IMR-90 (cell line): ENCODE results near the gene RGS7BP. TPM values are rescaled to one million over a fixed set of nuclear protein-coding genes. Genes with fewer than 3 reads are reported as not detected.

Experiments used
- ATAC-seq: fragments of 200-7000 bp; cut with Tn5 transposase; 2 replicates; pipeline ENCODE4 v1.9.1; 2020; ENCODE audit warnings: low read depth, mild to moderate bottlenecking, moderate library complexity
- BruUV-seq: library from RNA; stranded (reverse); fragments of 400-500 nt; replicated peaks from 2 replicates; lab custom pipeline; 2021; lab: Mats Ljungman, UMichigan
- CTCF ChIA-PET: fragments of 300-600 bp; formaldehyde crosslinking; extraction: SDS; loops from one replicate; lab custom pipeline; 2021; ENCODE audit warnings: antibody characterized with exemption; lab: Yijun Ruan, JAX
- POLR2A ChIA-PET: fragments of 300-600 bp; sonication (Branson Sonifier 250); formaldehyde crosslinking; loops from one replicate; lab custom pipeline; 2022; ENCODE audit warnings: antibody characterized with exemption; ENCODE audit not compliant: unreplicated experiment; lab: Charles Lee
- DNase-seq: peaks from one replicate; pipeline ENCODE4 v3.0.0; 2013
- H2AFZ ChIP-seq: replicated peaks from 2 replicates; pipeline ENCODE3; 2013; ENCODE audit warnings: low read length, mild to moderate bottlenecking; ENCODE audit not compliant: poor library complexity
- H2AK5ac ChIP-seq: 2 replicates; pipeline ENCODE4 v1.6.1; 2013; ENCODE audit warnings: low read depth, low read length, inconsistent platforms
- H2AK9ac ChIP-seq: replicated peaks from 2 replicates; pipeline ENCODE3; 2013; ENCODE audit warnings: mild to moderate bottlenecking, low read depth, low read length, moderate library complexity; ENCODE audit not compliant: poor library complexity
- H2BK120ac ChIP-seq: 2 replicates; pipeline ENCODE4 v1.6.1; 2013; ENCODE audit warnings: low read depth, low read length, inconsistent platforms
- H2BK15ac ChIP-seq: 3 replicates; pipeline ENCODE4 v1.6.1; 2013; ENCODE audit warnings: low read depth, low read length, inconsistent platforms
- H2BK20ac ChIP-seq: 2 replicates; pipeline ENCODE4 v1.6.1; 2013; ENCODE audit warnings: low read depth, mild to moderate bottlenecking, inconsistent platforms, low read length, moderate library complexity
- H2BK5ac ChIP-seq: 2 replicates; pipeline ENCODE4 v1.6.1; 2013; ENCODE audit warnings: mild to moderate bottlenecking, low read depth, low read length, inconsistent platforms; ENCODE audit not compliant: poor library complexity, severe bottlenecking
- H3K14ac ChIP-seq: replicated peaks from 2 replicates; pipeline ENCODE4 v1.6.1; 2013; ENCODE audit warnings: low read depth, low read length, inconsistent platforms
- H3K18ac ChIP-seq: 2 replicates; pipeline ENCODE4 v1.6.1; 2013; ENCODE audit warnings: low read depth, low read length, control low read depth
- H3K23ac ChIP-seq: 2 replicates; pipeline ENCODE4 v1.6.1; 2013; ENCODE audit warnings: low read depth, low read length, inconsistent platforms
- H3K27ac ChIP-seq: 2 replicates; pipeline ENCODE4 v1.5.1; 2013; ENCODE audit warnings: mild to moderate bottlenecking, control low read depth, low read length; ENCODE audit not compliant: insufficient read depth
- H3K27me3 ChIP-seq: 2 replicates; pipeline ENCODE4 v1.6.1; 2013; ENCODE audit warnings: low read length; ENCODE audit not compliant: control insufficient read depth, insufficient read depth
- H3K36me3 ChIP-seq: 2 replicates; pipeline ENCODE4 v1.6.1; 2013; ENCODE audit warnings: low read length, mixed read lengths; ENCODE audit not compliant: control insufficient read depth, insufficient read depth
- H3K4ac ChIP-seq: 2 replicates; pipeline ENCODE4 v1.6.1; 2013; ENCODE audit warnings: low read depth, low read length, inconsistent platforms
- H3K4me1 ChIP-seq: 2 replicates; pipeline ENCODE4 v1.6.1; 2013; ENCODE audit warnings: low read length, mixed read lengths; ENCODE audit not compliant: control insufficient read depth, insufficient read depth
- H3K4me2 ChIP-seq: 2 replicates; pipeline ENCODE4 v1.6.1; 2013; ENCODE audit warnings: low read depth, mild to moderate bottlenecking, control low read depth, low read length, moderate library complexity
- H3K4me3 ChIP-seq: 2 replicates; pipeline ENCODE4 v1.5.1; 2013; ENCODE audit warnings: low read depth, mild to moderate bottlenecking, control low read depth, low read length, moderate library complexity; ENCODE audit not compliant: insufficient read depth
- H3K56ac ChIP-seq: 2 replicates; pipeline ENCODE4 v1.6.1; 2013; ENCODE audit warnings: low read length, inconsistent platforms; ENCODE audit not compliant: insufficient read depth; ENCODE audit errors: extremely low read depth
- H3K79me1 ChIP-seq, 2 experiments: 2 replicates each; pipeline ENCODE4 v1.6.1; 2013; ENCODE audit warnings: low read length in 2 of 2, inconsistent platforms in 1 of 2, low read depth in 1 of 2
- H3K9ac ChIP-seq: 2 replicates; pipeline ENCODE4 v1.6.1; 2013; ENCODE audit warnings: low read depth, low read length, control low read depth
- H3K9me1 ChIP-seq: 2 replicates; pipeline ENCODE4 v1.6.1; 2013; ENCODE audit warnings: low read length, inconsistent platforms; ENCODE audit not compliant: insufficient read depth
- H3K9me3 ChIP-seq: 2 replicates; pipeline ENCODE4 v1.6.1; 2013; ENCODE audit warnings: low read length; ENCODE audit not compliant: control insufficient read depth, insufficient read depth
- H4K20me1 ChIP-seq: 2 replicates; pipeline ENCODE4 v1.6.1; 2013; ENCODE audit warnings: low read length, inconsistent platforms; ENCODE audit not compliant: insufficient read depth
- H4K5ac ChIP-seq: 2 replicates; pipeline ENCODE4 v1.6.1; 2013; ENCODE audit warnings: mild to moderate bottlenecking, low read depth, low read length, control low read depth
- H4K8ac ChIP-seq, 2 experiments: 2 replicates each; pipeline ENCODE4 v1.6.1; 2013; ENCODE audit warnings: low read depth in 2 of 2, low read length in 2 of 2, control low read depth in 1 of 2, inconsistent platforms in 1 of 2
- H4K91ac ChIP-seq: 2 replicates; pipeline ENCODE4 v1.6.1; 2013; ENCODE audit warnings: low read depth, low read length, inconsistent platforms; ENCODE audit not compliant: insufficient read depth
- BHLHE40 ChIP-seq: fragments of 150-350 bp; IDR thresholded peaks from 2 replicates; pipeline ENCODE4 v1.6.1; 2016; ENCODE audit warnings: mild to moderate bottlenecking, low read depth, low read length
- CEBPB ChIP-seq: IDR thresholded peaks from 2 replicates; pipeline ENCODE4 v1.6.1; 2012; ENCODE audit warnings: low read depth, low read length, improper control_type of control experiment
- CTCF ChIP-seq: conservative IDR thresholded peaks from 2 replicates; pipeline ENCODE4 v1.5.1; 2012; ENCODE audit warnings: mild to moderate bottlenecking, low read depth, low read length, improper control_type of control experiment
- ELK1 ChIP-seq: fragments of 150-350 bp; IDR thresholded peaks from 2 replicates; pipeline ENCODE4 v1.6.1; 2016; ENCODE audit warnings: low read depth, mild to moderate bottlenecking, low read length, moderate library complexity, borderline replicate concordance
- FOS ChIP-seq: fragments of 150-350 bp; IDR thresholded peaks from 2 replicates; pipeline ENCODE4 v1.6.1; 2016; ENCODE audit warnings: low read depth, low read length
- MAFK ChIP-seq: IDR thresholded peaks from 2 replicates; pipeline ENCODE4 v1.6.1; 2012; ENCODE audit warnings: low read depth, low read length, improper control_type of control experiment
- MAZ ChIP-seq: IDR thresholded peaks from 2 replicates; pipeline ENCODE4 v1.6.1; 2012; ENCODE audit warnings: low read depth, mild to moderate bottlenecking, low read length, improper control_type of control experiment, moderate library complexity, borderline replicate concordance
- MXI1 ChIP-seq: IDR thresholded peaks from 2 replicates; pipeline ENCODE4 v1.6.1; 2012; ENCODE audit warnings: low read depth, mild to moderate bottlenecking, low read length, moderate library complexity, borderline replicate concordance
- RAD21 ChIP-seq: IDR thresholded peaks from 2 replicates; pipeline ENCODE4 v1.6.1; 2012; ENCODE audit warnings: low read length, improper control_type of control experiment
- RCOR1 ChIP-seq: IDR thresholded peaks from 2 replicates; pipeline ENCODE4 v1.6.1; 2012; ENCODE audit warnings: mild to moderate bottlenecking, low read length, improper control_type of control experiment; ENCODE audit not compliant: insufficient replicate concordance
- RFX5 ChIP-seq: IDR thresholded peaks from 2 replicates; pipeline ENCODE4 v1.8.0; 2012; ENCODE audit warnings: low read depth, mild to moderate bottlenecking, low read length, moderate library complexity
- SMC3 ChIP-seq: fragments of 150-350 bp; IDR thresholded peaks from 2 replicates; pipeline ENCODE4 v1.6.1; 2016; ENCODE audit warnings: low read depth, mild to moderate bottlenecking, antibody characterized with exemption, low read length, moderate library complexity
- USF2 ChIP-seq: fragments of 150-350 bp; IDR thresholded peaks from 2 replicates; pipeline ENCODE4 v1.6.1; 2017; ENCODE audit warnings: mild to moderate bottlenecking, antibody characterized with exemption, low read length, low read depth
- WGBS, 2 experiments: methylation state at CpG; one replicate each; pipeline versions ENCODE4 v1.1.5 to v1.1.7; 2013; ENCODE audit warnings: missing lambda C conversion rate in 2 of 2; ENCODE audit not compliant: insufficient read length in 1 of 2; ENCODE audit errors: extremely low coverage in 2 of 2; 5-methylcytosine and 5-hydroxymethylcytosine counted together
- dilution Hi-C: fragments of 300-500 bp; cut with HindIII; formaldehyde crosslinking; loops from one replicate; pipeline ENCODE4 v1.14.3; 2018; ENCODE audit warnings: low sequenced_read_pairs; ENCODE audit not compliant: unreplicated experiment
- in situ Hi-C: fragments of 300-500 bp; cut with MboI; formaldehyde crosslinking; loops from 3 replicates; pipeline ENCODE4 v1.14.3; 2019; ENCODE audit warnings: low sequenced_read_pairs, inconsistent platforms, mixed read lengths
- intact Hi-C: fragments of 100-400 bp; cut with micrococcal nuclease; formaldehyde crosslinking; loops from 2 replicates; pipeline ENCODE4 v1.10.0; 2022
- polyA plus RNA-seq, 3 experiments: library from polyadenylated mRNA; depleted of rRNA; stranded (reverse); fragments of >200 nt; gene quantifications; 2 replicates each; pipeline ENCODE4 v1.2.3, GENCODE V29; 2012; ENCODE audit warnings: low replicate concordance in 1 of 3
- total RNA-seq: library from RNA; depleted of rRNA; stranded (reverse); fragments of >200 nt; gene quantifications from 2 replicates; pipeline ENCODE4 v1.2.3, GENCODE V29; 2012

RGS7BP gene
- total and polyA plus RNA-seq, 2 of the 4 experiments (the other 2 are of a cell fraction), result not detected

GRCh38 chr5:64532657-64533056, 26.8 kb downstream of the RGS7BP start:
- no peak overlapping the region for H2AK5ac ChIP-seq
- ChIA-PET CTCF (no interaction called here), POLR2A (no interaction called here)
- H3K4me1 ChIP-seq, result no peaks in the 10 kb centered on the region
- no peaks in the 10 kb centered on the region for H4K20me1 ChIP-seq
- no peak overlapping the region for H2AK9ac ChIP-seq
- no peak overlapping the region for H3K14ac ChIP-seq
- no peak overlapping the region for H3K27ac ChIP-seq
- H3K4ac ChIP-seq, result no peak overlapping the region
- no peaks in the 10 kb centered on the region for H3K36me3 ChIP-seq
- H3K4me2 ChIP-seq, result no peak overlapping the region
- no peak overlapping the region for H4K8ac ChIP-seq
- H3K27me3 ChIP-seq, result no peaks in the 10 kb centered on the region; the same call in none of the 2 replicates
- dilution Hi-C loops (no loop called here), intact Hi-C loops (no loop called here), in situ Hi-C loops (no loop called here)
- H3K18ac ChIP-seq, result no peak overlapping the region
- ATAC-seq, result no peak
- no peak overlapping the region for H4K5ac ChIP-seq
- no peak overlapping the region for H3K9ac ChIP-seq
- H3K4me3 ChIP-seq, result no peak overlapping the region
- TF ChIP-seq MAFK, result no peak
- no peak for TF ChIP-seq ELK1
- no peak for TF ChIP-seq RCOR1
- no peak for TF ChIP-seq MAZ
- TF ChIP-seq FOS, result no peak
- TF ChIP-seq SMC3, result no peak
- no peak for TF ChIP-seq MXI1
- TF ChIP-seq CTCF, result no peak
- no peak for TF ChIP-seq RAD21
- TF ChIP-seq USF2, result no peak
- no peak for TF ChIP-seq RFX5
- TF ChIP-seq CEBPB, result no peak
- no peak for TF ChIP-seq BHLHE40
- no peak overlapping the region for H2BK20ac ChIP-seq
- no TSS peak for BruUV-seq
- H4K91ac ChIP-seq, result no peak overlapping the region
- H3K23ac ChIP-seq, result no peak overlapping the region
- H2BK5ac ChIP-seq, result no peak overlapping the region
- H3K9me1 ChIP-seq, result no peaks in the 10 kb centered on the region
- no peak overlapping the region for H2AFZ ChIP-seq
- no peaks in the 10 kb centered on the region for H3K9me3 ChIP-seq
- WGBS, 2 experiments, result 40% methylated on average over 1 of the region's 2 CpGs; no CpG with 5 or more reads in 1 of the 2 experiments
- no peak overlapping the region for H2BK15ac ChIP-seq
- no peak overlapping the region for H2BK120ac ChIP-seq
- no peaks in the 10 kb centered on the region for H3K79me1 ChIP-seq
- no peak overlapping the region for H3K56ac ChIP-seq
- no peak for DNase-seq
